A673 (cell line): ENCODE data around the gene SORL1-AS1.

ENCODE experiments used
- BruUV-seq: library from RNA; stranded (reverse); fragments of 400-500 nt; replicated peaks from 2 replicates; lab custom pipeline; 2021; lab: Mats Ljungman, UMichigan
- CTCF ChIA-PET: fragments of 300-600 bp; sonication (Branson Sonifier 250); formaldehyde crosslinking; loops from one replicate; lab custom pipeline; 2022; ENCODE audit warnings: antibody characterized with exemption; lab: Charles Lee
- POLR2A ChIA-PET: fragments of 300-600 bp; sonication (Branson Sonifier 250); formaldehyde crosslinking; loops from one replicate; lab custom pipeline; 2022; ENCODE audit warnings: antibody characterized with exemption; ENCODE audit not compliant: low non-redundant PET; lab: Charles Lee
- DNase-seq: peaks from one replicate; pipeline ENCODE4 v3.0.0-alpha.2; 2015; ENCODE audit warnings: low spot score
- H3K27ac ChIP-seq: fragments of 200-600 bp; sonication (generic); 2 replicates; pipeline ENCODE4 v1.5.1; 2016; ENCODE audit warnings: mixed run types, low read depth, mild to moderate bottlenecking, mixed read lengths, antibody characterized with exemption, low read length; ENCODE audit not compliant: poor library complexity, severe bottlenecking
- H3K27me3 ChIP-seq: fragments of 200-600 bp; sonication (generic); replicated peaks from 2 replicates; pipeline ENCODE4 v1.6.1; 2017; ENCODE audit warnings: mixed run types, low read depth, mild to moderate bottlenecking, mixed read lengths, antibody characterized with exemption, low read length; ENCODE audit not compliant: insufficient read depth, poor library complexity
- H3K36me3 ChIP-seq: fragments of 200-600 bp; sonication (generic); 2 replicates; pipeline ENCODE4 v1.6.1; 2016; ENCODE audit warnings: mixed run types, mild to moderate bottlenecking, mixed read lengths, antibody characterized with exemption, low read length; ENCODE audit not compliant: insufficient read depth, poor library complexity, severe bottlenecking
- H3K4me1 ChIP-seq: fragments of 200-600 bp; sonication (generic); 2 replicates; pipeline ENCODE4 v1.6.1; 2017; ENCODE audit warnings: mixed run types, mild to moderate bottlenecking, mixed read lengths, antibody characterized with exemption, low read length; ENCODE audit not compliant: insufficient read depth, poor library complexity, severe bottlenecking
- H3K4me3 ChIP-seq: fragments of 200-600 bp; sonication (generic); 2 replicates; pipeline ENCODE4 v1.5.1; 2016; ENCODE audit warnings: low read depth, mixed run types, mild to moderate bottlenecking, mixed read lengths, low read length; ENCODE audit not compliant: poor library complexity, severe bottlenecking
- H3K9me3 ChIP-seq: fragments of 200-600 bp; sonication (generic); 2 replicates; pipeline ENCODE4 v1.6.1; 2016; ENCODE audit warnings: mixed run types, low read depth, mild to moderate bottlenecking, mixed read lengths, antibody characterized with exemption, low read length; ENCODE audit not compliant: poor library complexity, severe bottlenecking
- EZH2 ChIP-seq: fragments of 200-600 bp; sonication (generic); IDR thresholded peaks from 2 replicates; pipeline ENCODE4 v1.6.1; 2017; ENCODE audit warnings: borderline replicate concordance, low read depth, mild to moderate bottlenecking, mixed read lengths, antibody characterized with exemption, low read length; ENCODE audit not compliant: poor library complexity, severe bottlenecking
- intact Hi-C: fragments of 100-400 bp; cut with micrococcal nuclease; formaldehyde crosslinking; loops from one replicate; pipeline ENCODE4 v1.10.0; 2022; ENCODE audit not compliant: unreplicated experiment
- TF ChIP-seq, protein P1 (sequence below): fragments of 300-800, 200-600 bp; sonication (generic); conservative IDR thresholded peaks from 2 replicates; pipeline ENCODE4 v1.5.1; 2017; ENCODE audit warnings: low read depth, mild to moderate bottlenecking, antibody characterized with exemption, low read length, moderate library complexity, mixed read lengths

SORL1-AS1 gene

DNA sequence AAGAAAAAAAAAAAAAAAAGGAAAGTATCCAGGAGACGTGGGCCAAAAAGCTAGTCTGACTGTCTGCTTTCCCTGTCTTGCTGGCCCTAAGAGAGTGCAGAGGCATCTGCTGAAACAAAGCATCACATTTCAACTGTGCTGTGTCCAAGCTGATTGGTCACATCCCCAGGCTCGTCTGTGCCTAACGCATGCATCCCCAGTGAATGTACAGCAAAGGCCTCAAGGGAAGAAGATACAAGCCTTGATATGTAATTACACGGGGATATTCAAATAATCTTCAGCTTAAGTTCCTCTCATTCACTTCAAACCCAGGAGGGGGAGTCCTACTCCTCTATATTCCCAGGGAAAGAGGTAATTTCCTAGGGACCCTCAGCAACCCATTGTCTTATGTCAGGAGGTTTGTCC is 6.0 kb downstream of the SORL1-AS1 start:
- ChIA-PET POLR2A (interaction anchor here (0.6 kb wide), 1 partner anchor 200 kb away, joined by 4 read pairs; no protein-coding TSS in a partner anchor), CTCF (interaction anchor here (0.5 to 1.0 kb wide), 4 partner anchors 18 to 144 kb away, joined by 3 to 16 read pairs (median 4); no protein-coding TSS in a partner anchor)
- Histone ChIP-seq H3K4me1 (no peaks in the 10 kb centered on the region), H3K9me3 (no peaks in the 10 kb centered on the region), H3K36me3 (no peaks in the 10 kb centered on the region), H3K27me3 (peaks cover 14% of the 10 kb centered on the region), H3K27ac (no peak overlapping the region), H3K4me3 (no peak overlapping the region)
- peak; percentile 65 for DNase-seq
- no TSS peak for BruUV-seq
- intact Hi-C loops, result no loop called here
- TF ChIP-seq, protein P1, sequence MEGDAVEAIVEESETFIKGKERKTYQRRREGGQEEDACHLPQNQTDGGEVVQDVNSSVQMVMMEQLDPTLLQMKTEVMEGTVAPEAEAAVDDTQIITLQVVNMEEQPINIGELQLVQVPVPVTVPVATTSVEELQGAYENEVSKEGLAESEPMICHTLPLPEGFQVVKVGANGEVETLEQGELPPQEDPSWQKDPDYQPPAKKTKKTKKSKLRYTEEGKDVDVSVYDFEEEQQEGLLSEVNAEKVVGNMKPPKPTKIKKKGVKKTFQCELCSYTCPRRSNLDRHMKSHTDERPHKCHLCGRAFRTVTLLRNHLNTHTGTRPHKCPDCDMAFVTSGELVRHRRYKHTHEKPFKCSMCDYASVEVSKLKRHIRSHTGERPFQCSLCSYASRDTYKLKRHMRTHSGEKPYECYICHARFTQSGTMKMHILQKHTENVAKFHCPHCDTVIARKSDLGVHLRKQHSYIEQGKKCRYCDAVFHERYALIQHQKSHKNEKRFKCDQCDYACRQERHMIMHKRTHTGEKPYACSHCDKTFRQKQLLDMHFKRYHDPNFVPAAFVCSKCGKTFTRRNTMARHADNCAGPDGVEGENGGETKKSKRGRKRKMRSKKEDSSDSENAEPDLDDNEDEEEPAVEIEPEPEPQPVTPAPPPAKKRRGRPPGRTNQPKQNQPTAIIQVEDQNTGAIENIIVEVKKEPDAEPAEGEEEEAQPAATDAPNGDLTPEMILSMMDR, result peak; percentile 49
- TF ChIP-seq EZH2, result no peak

- POLR2A ChIA-PET, result no interaction called here
- Histone ChIP-seq H3K27ac (no peak overlapping the region), H3K4me3 (no peak overlapping the region), H3K9me3 (no peaks in the 10 kb centered on the region), H3K4me1 (no peaks in the 10 kb centered on the region), H3K36me3 (no peaks in the 10 kb centered on the region), H3K27me3 (no peaks in the 10 kb centered on the region)
- no TSS peak for BruUV-seq
- intact Hi-C loops, result no loop called here
- no peak for DNase-seq
- TF ChIP-seq, protein P1, result no peak
- TF ChIP-seq EZH2, result no peak
- CTCF ChIA-PET, result no interaction called here
Measured at GRCh38 chr11:121445071-121445768, 7.5 kb downstream of the SORL1-AS1 start.

DNA sequence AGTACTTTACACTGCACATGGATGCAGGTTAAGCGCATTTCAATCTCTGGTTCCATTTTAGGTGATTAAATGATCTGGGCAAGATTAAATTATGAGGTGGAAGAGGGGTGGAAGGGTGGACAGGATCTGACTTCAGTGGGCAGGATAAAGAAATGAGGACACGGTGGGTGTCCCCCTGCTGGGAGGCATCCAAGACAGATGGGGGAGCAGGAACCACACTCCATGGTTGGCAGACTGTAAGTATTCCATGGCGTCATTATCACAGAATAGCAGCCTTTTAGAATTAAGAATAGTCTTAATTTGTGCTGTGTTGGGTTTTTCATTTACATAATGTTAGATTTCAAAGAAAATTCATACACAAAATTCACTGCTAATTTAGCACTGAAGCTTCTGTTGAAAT is 8.2 kb downstream of the SORL1-AS1 start:
- Histone ChIP-seq H3K9me3 (no peaks in the 10 kb centered on the region), H3K4me3 (no peak overlapping the region), H3K4me1 (no peaks in the 10 kb centered on the region), H3K27me3 (no peaks in the 10 kb centered on the region), H3K36me3 (no peaks in the 10 kb centered on the region), H3K27ac (no peak overlapping the region)
- ChIA-PET POLR2A (no interaction called here), CTCF (no interaction called here)
- BruUV-seq, result no TSS peak
- no peak for TF ChIP-seq EZH2
- TF ChIP-seq, protein P1, result no peak
- DNase-seq, result no peak
- intact Hi-C loops, result no loop called here
